ENCODE results near the gene CLCN5.

CLCN5 gene

DNA sequence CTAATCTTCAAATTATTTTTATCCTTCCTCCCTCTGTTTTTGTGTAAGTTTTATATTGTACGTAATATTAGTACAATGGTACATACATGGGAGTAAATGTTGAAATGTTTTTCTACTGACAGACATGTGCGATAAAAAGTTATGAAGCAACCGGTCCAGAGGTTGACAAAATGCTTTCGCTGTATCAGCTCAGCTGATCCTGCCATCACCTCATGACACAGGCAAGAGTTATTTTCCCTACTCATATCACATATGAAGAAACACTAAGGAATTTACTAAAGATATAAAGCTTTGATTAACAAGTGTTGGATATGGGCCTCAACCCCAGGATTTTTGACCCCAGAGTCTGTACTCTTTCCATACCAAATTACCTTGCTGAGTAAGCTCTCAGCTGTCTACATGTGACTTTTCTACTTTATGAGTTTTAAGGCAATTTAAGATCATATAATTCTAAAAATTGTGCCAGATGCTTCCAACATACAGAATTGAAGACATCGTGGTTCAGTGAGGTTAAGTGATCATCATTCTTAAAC is 50.0 kb downstream of the CLCN5 start:
- no CpG with 5 or more reads among the region's 5 CpGs for WGBS, 2 donors (ENCODE audit: extremely low coverage in 2 of 2, insufficient read length in 2 of 2, insufficient replicate concordance in 1 of 2)
- H2AK5ac ChIP-seq (ENCODE audit: low read depth, low read length) = no peak overlapping the region
- H3K27ac ChIP-seq (replicated peaks; ENCODE audit: low read length) = no peak overlapping the region

GRCh38 chrX:49976682-49977197 is 54.3 kb downstream of the CLCN5 start:
- H2AFZ ChIP-seq (ENCODE audit: low read length) = no peak overlapping the region
- H4K91ac ChIP-seq (ENCODE audit: low read depth, low read length, poor library complexity) = no peak overlapping the region
- no peak for DNase-seq (ENCODE audit: low spot score)
- H3K9ac ChIP-seq (ENCODE audit: low read depth, low read length, poor library complexity) = no peak overlapping the region
- no peaks in the 10 kb centered on the region for H3K79me1 ChIP-seq (ENCODE audit: low read depth, low read length)
- H2BK5ac ChIP-seq (ENCODE audit: low read length) = no peak overlapping the region
- H3K4me1 ChIP-seq (ENCODE audit: control insufficient read depth in 2 of 2, insufficient read depth in 1 of 2, low read depth in 1 of 2, low read length in 2 of 2) = peaks cover 0 to 4% of the 10 kb centered on the region in 2 donors
- no peak overlapping the region for H3K23ac ChIP-seq (ENCODE audit: low read depth, low read length, poor library complexity)
- no peak overlapping the region for H2BK120ac ChIP-seq (ENCODE audit: low read depth, low read length)
- no peak overlapping the region for H3K4me3 ChIP-seq (ENCODE audit: low read length in 2 of 2)
- H3K4ac ChIP-seq (ENCODE audit: low read length) = no peak overlapping the region
- H3K14ac ChIP-seq (ENCODE audit: low read length) = no peak overlapping the region
- no peak overlapping the region for H2BK12ac ChIP-seq (ENCODE audit: low read length)
- H3K9me3 ChIP-seq (replicated peaks in 1 of 2; ENCODE audit: control insufficient read depth in 2 of 2, insufficient read depth in 1 of 2, low read depth in 1 of 2, low read length in 2 of 2) = no peaks in the 10 kb centered on the region
- H3K18ac ChIP-seq (ENCODE audit: low read length) = no peak overlapping the region
- no peaks in the 10 kb centered on the region for H3K36me3 ChIP-seq (replicated peaks in 1 of 2; ENCODE audit: control insufficient read depth in 2 of 2, insufficient read depth in 2 of 2, low read length in 2 of 2)
- H2BK15ac ChIP-seq (ENCODE audit: low read length) = no peak overlapping the region
- no peak overlapping the region for H2AK5ac ChIP-seq (ENCODE audit: low read depth, low read length)
- WGBS, 2 donors (ENCODE audit: extremely low coverage in 2 of 2, insufficient read length in 2 of 2, insufficient replicate concordance in 1 of 2) = no CpG with 5 or more reads among the region's 4 CpGs
- no peak overlapping the region for H3K4me2 ChIP-seq (ENCODE audit: insufficient read depth, low read length, poor library complexity, severe bottlenecking)
- no peaks in the 10 kb centered on the region for H3K27me3 ChIP-seq (ENCODE audit: control insufficient read depth in 3 of 3, insufficient read depth in 3 of 3, low read depth in 1 of 3, low read length in 3 of 3)
- H3K27ac ChIP-seq (replicated peaks; ENCODE audit: low read length) = no peak overlapping the region
- no peak overlapping the region for H4K8ac ChIP-seq (ENCODE audit: low read depth, low read length)

More for the DNA sequence above, 50.0 kb downstream of the CLCN5 start:
- no peak overlapping the region for H3K4ac ChIP-seq (ENCODE audit: low read length)
- no peaks in the 10 kb centered on the region for H3K9me3 ChIP-seq (replicated peaks in 1 of 2; ENCODE audit: control insufficient read depth in 2 of 2, insufficient read depth in 1 of 2, low read depth in 1 of 2, low read length in 2 of 2)
- H2AFZ ChIP-seq (ENCODE audit: low read length) = no peak overlapping the region
- no peak overlapping the region for H3K9ac ChIP-seq (ENCODE audit: low read depth, low read length, poor library complexity)
- H2BK120ac ChIP-seq (ENCODE audit: low read depth, low read length) = no peak overlapping the region
- no peak overlapping the region for H3K4me2 ChIP-seq (ENCODE audit: insufficient read depth, low read length, poor library complexity, severe bottlenecking)
- no peak overlapping the region for H2BK15ac ChIP-seq (ENCODE audit: low read length)
- H2BK5ac ChIP-seq (ENCODE audit: low read length) = no peak overlapping the region
- no peak overlapping the region for H4K8ac ChIP-seq (ENCODE audit: low read depth, low read length)
- H2BK12ac ChIP-seq (ENCODE audit: low read length) = no peak overlapping the region
- H3K4me1 ChIP-seq (ENCODE audit: control insufficient read depth in 2 of 2, insufficient read depth in 1 of 2, low read depth in 1 of 2, low read length in 2 of 2) = no peaks in the 10 kb centered on the region
- no peaks in the 10 kb centered on the region for H3K36me3 ChIP-seq (replicated peaks in 1 of 2; ENCODE audit: control insufficient read depth in 2 of 2, insufficient read depth in 2 of 2, low read length in 2 of 2)
- no peak overlapping the region for H3K4me3 ChIP-seq (ENCODE audit: low read length in 2 of 2)
- no peak overlapping the region for H3K14ac ChIP-seq (ENCODE audit: low read length)
- H3K23ac ChIP-seq (ENCODE audit: low read depth, low read length, poor library complexity) = no peak overlapping the region
- H3K27me3 ChIP-seq (ENCODE audit: control insufficient read depth in 3 of 3, insufficient read depth in 3 of 3, low read depth in 1 of 3, low read length in 3 of 3) = no peaks in the 10 kb centered on the region
- no peak overlapping the region for H4K91ac ChIP-seq (ENCODE audit: low read depth, low read length, poor library complexity)
- DNase-seq (ENCODE audit: low spot score) = no peak
- H3K79me1 ChIP-seq (ENCODE audit: low read depth, low read length) = no peaks in the 10 kb centered on the region
- no peak overlapping the region for H3K18ac ChIP-seq (ENCODE audit: low read length)

DNA sequence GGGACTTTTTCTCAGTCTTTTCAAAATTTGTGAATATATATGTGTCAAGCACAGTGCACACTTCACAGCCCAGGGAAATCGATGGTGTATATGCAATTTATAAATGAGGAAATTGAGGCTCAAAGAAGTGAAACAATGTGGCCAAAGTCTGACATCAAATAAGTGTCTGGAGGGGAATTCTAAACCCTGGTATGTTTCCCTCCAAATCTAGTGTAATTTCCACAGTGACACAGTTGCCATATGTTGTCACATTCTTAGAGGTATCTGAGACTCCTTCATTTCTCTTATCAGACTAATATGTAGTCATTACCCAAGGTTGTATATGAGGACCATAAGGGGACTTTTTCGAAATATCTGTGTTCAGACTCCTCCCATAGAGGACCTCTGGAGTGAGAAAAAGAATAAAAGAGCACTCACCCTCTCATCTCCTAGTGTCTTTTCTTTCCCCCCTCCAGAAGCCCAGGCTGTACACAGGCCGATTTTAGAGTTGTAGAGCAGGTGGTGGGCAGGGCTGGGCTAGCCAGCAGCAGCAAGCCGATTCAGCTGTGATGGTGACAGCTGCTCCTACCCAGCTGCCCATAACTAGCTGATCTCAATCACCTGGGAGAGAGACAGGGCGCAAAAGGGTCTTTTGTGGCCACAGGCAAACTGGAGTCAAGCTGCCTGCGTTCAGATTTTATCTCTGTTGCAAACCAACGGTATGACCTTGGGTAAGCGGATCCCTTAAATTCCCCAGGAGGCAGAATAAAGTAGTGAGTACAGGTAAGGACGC is 55.1 kb downstream of the CLCN5 start:
- H3K4me2 ChIP-seq (ENCODE audit: insufficient read depth, low read length, poor library complexity, severe bottlenecking) = no peak overlapping the region
- H2BK5ac ChIP-seq (ENCODE audit: low read length) = no peak overlapping the region
- no peak overlapping the region for H2BK12ac ChIP-seq (ENCODE audit: low read length)
- H3K79me1 ChIP-seq (ENCODE audit: low read depth, low read length) = no peaks in the 10 kb centered on the region
- no peak overlapping the region for H2BK15ac ChIP-seq (ENCODE audit: low read length)
- H3K9me3 ChIP-seq (replicated peaks in 1 of 2; ENCODE audit: control insufficient read depth in 2 of 2, insufficient read depth in 1 of 2, low read depth in 1 of 2, low read length in 2 of 2) = no peaks in the 10 kb centered on the region
- no peak overlapping the region for H3K14ac ChIP-seq (ENCODE audit: low read length)
- WGBS, 2 donors (ENCODE audit: extremely low coverage in 2 of 2, insufficient read length in 2 of 2, insufficient replicate concordance in 1 of 2) = no CpG with 5 or more reads among the region's 9 CpGs
- H3K18ac ChIP-seq (ENCODE audit: low read length) = no peak overlapping the region
- H3K4me3 ChIP-seq (ENCODE audit: low read length in 2 of 2) = no peak overlapping the region
- H3K27me3 ChIP-seq (ENCODE audit: control insufficient read depth in 3 of 3, insufficient read depth in 3 of 3, low read depth in 1 of 3, low read length in 3 of 3) = no peaks in the 10 kb centered on the region
- DNase-seq (ENCODE audit: low spot score) = no peak
- no peak overlapping the region for H2BK120ac ChIP-seq (ENCODE audit: low read depth, low read length)
- H3K9ac ChIP-seq (ENCODE audit: low read depth, low read length, poor library complexity) = no peak overlapping the region
- H3K4me1 ChIP-seq (ENCODE audit: control insufficient read depth in 2 of 2, insufficient read depth in 1 of 2, low read depth in 1 of 2, low read length in 2 of 2) = peaks cover 0 to 11% of the 10 kb centered on the region in 2 donors
- H3K36me3 ChIP-seq (replicated peaks in 1 of 2; ENCODE audit: control insufficient read depth in 2 of 2, insufficient read depth in 2 of 2, low read length in 2 of 2) = no peaks in the 10 kb centered on the region
- no peak overlapping the region for H3K27ac ChIP-seq (replicated peaks; ENCODE audit: low read length)
- no peak overlapping the region for H2AK5ac ChIP-seq (ENCODE audit: low read depth, low read length)
- no peak overlapping the region for H2AFZ ChIP-seq (ENCODE audit: low read length)
- no peak overlapping the region for H4K8ac ChIP-seq (ENCODE audit: low read depth, low read length)
- H3K4ac ChIP-seq (ENCODE audit: low read length) = no peak overlapping the region
- no peak overlapping the region for H3K23ac ChIP-seq (ENCODE audit: low read depth, low read length, poor library complexity)
- no peak overlapping the region for H4K91ac ChIP-seq (ENCODE audit: low read depth, low read length, poor library complexity)

GRCh38 chrX:49978176-49978575 is 55.8 kb downstream of the CLCN5 start:
- Histone ChIP-seq H3K27me3 (ENCODE audit: control insufficient read depth in 3 of 3, insufficient read depth in 3 of 3, low read depth in 1 of 3, low read length in 3 of 3) (no peaks in the 10 kb centered on the region), H2BK12ac (ENCODE audit: low read length) (no peak overlapping the region), H3K9me3 (replicated peaks in 1 of 2; ENCODE audit: control insufficient read depth in 2 of 2, insufficient read depth in 1 of 2, low read depth in 1 of 2, low read length in 2 of 2) (no peaks in the 10 kb centered on the region), H3K23ac (ENCODE audit: low read depth, low read length, poor library complexity) (no peak overlapping the region), H4K91ac (ENCODE audit: low read depth, low read length, poor library complexity) (no peak overlapping the region), H2AFZ (ENCODE audit: low read length) (no peak overlapping the region), H2BK15ac (ENCODE audit: low read length) (no peak overlapping the region), H4K8ac (ENCODE audit: low read depth, low read length) (no peak overlapping the region), H3K14ac (ENCODE audit: low read length) (no peak overlapping the region), H3K79me1 (ENCODE audit: low read depth, low read length) (no peaks in the 10 kb centered on the region), H3K36me3 (replicated peaks in 1 of 2; ENCODE audit: control insufficient read depth in 2 of 2, insufficient read depth in 2 of 2, low read length in 2 of 2) (no peaks in the 10 kb centered on the region), H3K4me2 (ENCODE audit: insufficient read depth, low read length, poor library complexity, severe bottlenecking) (no peak overlapping the region), H2AK5ac (ENCODE audit: low read depth, low read length) (no peak overlapping the region), H3K4me1 (ENCODE audit: control insufficient read depth in 2 of 2, insufficient read depth in 1 of 2, low read depth in 1 of 2, low read length in 2 of 2) (peaks cover 0 to 13% of the 10 kb centered on the region in 2 donors), H2BK5ac (ENCODE audit: low read length) (no peak overlapping the region), H3K4ac (ENCODE audit: low read length) (no peak overlapping the region), H3K27ac (replicated peaks; ENCODE audit: low read length) (no peak overlapping the region), H3K9ac (ENCODE audit: low read depth, low read length, poor library complexity) (no peak overlapping the region), H2BK120ac (ENCODE audit: low read depth, low read length) (no peak overlapping the region), H3K18ac (ENCODE audit: low read length) (no peak overlapping the region), H3K4me3 (ENCODE audit: low read length in 2 of 2) (no peak overlapping the region)
- no CpG with 5 or more reads among the region's 2 CpGs for WGBS, 2 donors (ENCODE audit: extremely low coverage in 2 of 2, insufficient read length in 2 of 2, insufficient replicate concordance in 1 of 2)
- DNase-seq (ENCODE audit: low spot score) = no peak
